Muscle of leg (tissue), 11 donors: Measurements from ENCODE around the gene MARCHF6. TPM values are rescaled to one million over a fixed set of nuclear protein-coding genes. Genes with fewer than 3 reads are reported as not detected.
"Not testable (repeated sequence)": the region's sequence is repeated elsewhere in the genome, so short reads cannot be mapped to it uniquely, and the experiment has no call there.

ENCODE experiments used
- DNase-seq: peaks from one replicate; pipeline ENCODE4 v3.0.0; 2013
- H3K27ac ChIP-seq: one replicate; pipeline ENCODE4 v1.5.1; 2013; ENCODE audit warnings: mild to moderate bottlenecking, low read length, control low read depth
- H3K27me3 ChIP-seq: one replicate; pipeline ENCODE4 v1.6.1; 2013; ENCODE audit warnings: low read length; ENCODE audit not compliant: control insufficient read depth, insufficient read depth
- H3K36me3 ChIP-seq: one replicate; pipeline ENCODE4 v1.6.1; 2013; ENCODE audit warnings: low read length; ENCODE audit not compliant: control insufficient read depth, insufficient read depth
- H3K4me1 ChIP-seq: one replicate; pipeline ENCODE4 v1.6.1; 2013; ENCODE audit warnings: low read length; ENCODE audit not compliant: control insufficient read depth, insufficient read depth
- H3K4me3 ChIP-seq: one replicate; pipeline ENCODE4 v1.5.1; 2013; ENCODE audit warnings: low read length, control low read depth
- H3K9me3 ChIP-seq: replicated peaks from 2 replicates; pipeline ENCODE4 v1.6.1; 2013; ENCODE audit warnings: low read depth, low read length; ENCODE audit not compliant: control insufficient read depth
- WGBS: methylation state at CpG from one replicate; pipeline ENCODE4 v1.1.5; 2013; ENCODE audit warnings: missing lambda C conversion rate; ENCODE audit not compliant: insufficient coverage; 5-methylcytosine and 5-hydroxymethylcytosine counted together
- polyA plus RNA-seq, 8 donors: library from polyadenylated mRNA; unstranded; fragments of 120-200 nt; gene quantifications; one replicate each; pipeline versions ENCODE4 v1.2.1 to v1.2.3, GENCODE V29; 2013; ENCODE audit warnings: inconsistent platforms in 1 of 8, low replicate concordance in 1 of 8; ENCODE audit not compliant: insufficient read length in 8 of 8, insufficient read depth in 1 of 8
- total RNA-seq: library from RNA; stranded (reverse); fragments of 120-200 nt; gene quantifications from one replicate; pipeline ENCODE4 v1.2.4, GENCODE V29; 2013

Gene MARCHF6
- total and polyA plus RNA-seq, 9 donors, result 75.4 to 106 (median 83.9) TPM

- H3K4me1 ChIP-seq, result peaks cover 16% of the 10 kb centered on the region
These were observed 23.6 kb downstream of the MARCHF6 start for GRCh38 chr5:10377081-10377480.

GRCh38 chr5:10381803-10382202, 28.3 kb downstream of the MARCHF6 start:
- Histone ChIP-seq H3K9me3 (no peaks in the 10 kb centered on the region), H3K27me3 (no peaks in the 10 kb centered on the region), H3K27ac (no peak overlapping the region), H3K36me3 (peaks cover 10% of the 10 kb centered on the region), H3K4me3 (no peak overlapping the region), H3K4me1 (peaks cover 4% of the 10 kb centered on the region)
- DNase-seq, result no peak
- WGBS, result no CpG with 5 or more reads among the region's 4 CpGs

More at GRCh38 chr5:10377081-10377480, 23.6 kb downstream of the MARCHF6 start:
- Histone ChIP-seq H3K9me3 (no peaks in the 10 kb centered on the region), H3K4me3 (no peak overlapping the region), H3K36me3 (peaks cover 10% of the 10 kb centered on the region), H3K27me3 (no peaks in the 10 kb centered on the region), H3K27ac (no peak overlapping the region)
- DNase-seq, result no peak
- no CpG with 5 or more reads among the region's 5 CpGs for WGBS

GRCh38 chr5:10384483-10384882, 31.0 kb downstream of the MARCHF6 start:
- peak; percentile 38 for DNase-seq
- H3K36me3 ChIP-seq, result peaks cover 19% of the 10 kb centered on the region

GRCh38 chr5:10387690-10388089, 34.2 kb downstream of the MARCHF6 start:
- Histone ChIP-seq H3K4me3 (no peak overlapping the region), H3K27ac (no peak overlapping the region), H3K36me3 (peaks cover 34% of the 10 kb centered on the region), H3K27me3 (no peaks in the 10 kb centered on the region), H3K4me1 (no peaks in the 10 kb centered on the region), H3K9me3 (no peaks in the 10 kb centered on the region)
- no peak for DNase-seq
- no CpG with 5 or more reads among the region's 4 CpGs for WGBS

More at GRCh38 chr5:10384483-10384882, 31.0 kb downstream of the MARCHF6 start:
- H3K27ac ChIP-seq, result no peak overlapping the region
- no CpG with 5 or more reads among the region's 3 CpGs for WGBS
- H3K9me3 ChIP-seq, result no peaks in the 10 kb centered on the region
- H3K27me3 ChIP-seq, result no peaks in the 10 kb centered on the region
- no peaks in the 10 kb centered on the region for H3K4me1 ChIP-seq
- no peak overlapping the region for H3K4me3 ChIP-seq

GRCh38 chr5:10391130-10391529, 37.6 kb downstream of the MARCHF6 start:
- H3K27ac ChIP-seq, result no peak overlapping the region
- WGBS, result no CpG with 5 or more reads among the region's 1 CpG
- no peaks in the 10 kb centered on the region for H3K9me3 ChIP-seq
- no peak for DNase-seq
- H3K4me1 ChIP-seq, result no peaks in the 10 kb centered on the region
- no peak overlapping the region for H3K4me3 ChIP-seq
- H3K36me3 ChIP-seq, result peaks cover 47% of the 10 kb centered on the region
- no peaks in the 10 kb centered on the region for H3K27me3 ChIP-seq

- not testable (repeated sequence) for H3K27ac ChIP-seq, DNase-seq, H3K9me3 ChIP-seq, H3K4me3 ChIP-seq, H3K4me1 ChIP-seq, H3K27me3 ChIP-seq
- no CpG with 5 or more reads among the region's 6 CpGs for WGBS
- H3K36me3 ChIP-seq, result peaks cover 48% of the 10 kb centered on the region
These were observed 39.3 kb downstream of the MARCHF6 start for GRCh38 chr5:10392567-10393328.

- H3K9me3 ChIP-seq, result no peaks in the 10 kb centered on the region
- WGBS, result no CpG with 5 or more reads among the region's 2 CpGs
- H3K36me3 ChIP-seq, result peaks cover 49% of the 10 kb centered on the region
- H3K4me1 ChIP-seq, result no peaks in the 10 kb centered on the region
- H3K27ac ChIP-seq, result no peak overlapping the region
- H3K27me3 ChIP-seq, result no peaks in the 10 kb centered on the region
- DNase-seq, result no peak
- H3K4me3 ChIP-seq, result no peak overlapping the region
These were observed 40.0 kb downstream of the MARCHF6 start for GRCh38 chr5:10393491-10393890.

- Histone ChIP-seq H3K27me3 (no peaks in the 10 kb centered on the region), H3K4me1 (no peaks in the 10 kb centered on the region), H3K4me3 (no peak overlapping the region), H3K9me3 (no peaks in the 10 kb centered on the region), H3K27ac (no peak overlapping the region), H3K36me3 (peaks cover 39% of the 10 kb centered on the region)
- 83% methylated on average over 3 of the region's 5 CpGs for WGBS
- no peak for DNase-seq
These were observed 43.1 kb downstream of the MARCHF6 start for GRCh38 chr5:10396552-10396951.

- peaks cover 33% of the 10 kb centered on the region for H3K36me3 ChIP-seq
- no peak overlapping the region for H3K27ac ChIP-seq
- DNase-seq, result no peak
- H3K27me3 ChIP-seq, result no peaks in the 10 kb centered on the region
- H3K9me3 ChIP-seq, result no peaks in the 10 kb centered on the region
- no peak overlapping the region for H3K4me3 ChIP-seq
- no peaks in the 10 kb centered on the region for H3K4me1 ChIP-seq
These were observed 46.3 kb downstream of the MARCHF6 start for GRCh38 chr5:10399839-10400238.

GRCh38 chr5:10400411-10400810, 46.9 kb downstream of the MARCHF6 start:
- no CpG with 5 or more reads among the region's 2 CpGs for WGBS
- H3K27ac ChIP-seq, result no peak overlapping the region
- H3K27me3 ChIP-seq, result no peaks in the 10 kb centered on the region
- H3K36me3 ChIP-seq, result peaks cover 36% of the 10 kb centered on the region
- no peak for DNase-seq
- H3K4me1 ChIP-seq, result no peaks in the 10 kb centered on the region
- no peaks in the 10 kb centered on the region for H3K9me3 ChIP-seq
- H3K4me3 ChIP-seq, result no peak overlapping the region
